H1 (cell line): Measurements from ENCODE around the gene STT3B. TPM values are rescaled to one million over a fixed set of nuclear protein-coding genes. Genes with fewer than 3 reads are reported as not detected.

Experiments used
- CTCF ChIA-PET: fragments of 300-600 bp; sonication (Branson Sonifier 250); formaldehyde crosslinking; loops from one replicate; lab custom pipeline; 2021; ENCODE audit not compliant: partially characterized antibody; lab: Charles Lee
- POLR2A ChIA-PET: fragments of 300-600 bp; sonication (Branson Sonifier 250); formaldehyde crosslinking; loops from one replicate; lab custom pipeline; 2021; ENCODE audit warnings: inconsistent platforms; ENCODE audit not compliant: partially characterized antibody; lab: Charles Lee
- DNase-seq, 2 experiments: peaks; one replicate each; pipeline versions ENCODE4 v3.0.0 to v3.0.0-alpha.2; 2010 to 2022; ENCODE audit warnings: low spot score in 2 of 2, low read depth in 1 of 2, mixed read lengths in 1 of 2
- FAIRE-seq: peaks from 2 replicates; lab custom pipeline; 2011; peaks lifted over from hg19 to GRCh38; lab: Jason Lieb, UNC
- H2AFZ ChIP-seq: 2 replicates; pipeline ENCODE4 v1.8.1; 2012; ENCODE audit warnings: low read length, inconsistent platforms
- H2AK5ac ChIP-seq: 2 replicates; pipeline ENCODE4 v1.6.1; 2013; ENCODE audit warnings: low read depth, low read length
- H2BK120ac ChIP-seq: replicated peaks from 2 replicates; pipeline ENCODE3; 2013; ENCODE audit warnings: low read depth, low read length, inconsistent platforms
- H2BK12ac ChIP-seq: 2 replicates; pipeline ENCODE4 v1.6.1; 2013; ENCODE audit warnings: low read depth, low read length
- H2BK15ac ChIP-seq: 2 replicates; pipeline ENCODE4 v1.6.1; 2013; ENCODE audit warnings: low read length
- H2BK20ac ChIP-seq: 2 replicates; pipeline ENCODE4 v1.6.1; 2013; ENCODE audit warnings: low read length
- H2BK5ac ChIP-seq: 2 replicates; pipeline ENCODE4 v1.6.1; 2013; ENCODE audit warnings: low read depth, low read length
- H3K14ac ChIP-seq: 2 replicates; pipeline ENCODE4 v1.6.1; 2013; ENCODE audit warnings: inconsistent platforms; ENCODE audit not compliant: insufficient read length
- H3K18ac ChIP-seq: 2 replicates; pipeline ENCODE4 v1.6.1; 2013; ENCODE audit warnings: low read length; ENCODE audit errors: extremely low read depth
- H3K23ac ChIP-seq: 2 replicates; pipeline ENCODE4 v1.6.1; 2013; ENCODE audit warnings: inconsistent platforms; ENCODE audit not compliant: insufficient read length
- H3K23me2 ChIP-seq: 2 replicates; pipeline ENCODE4 v1.6.1; 2013; ENCODE audit warnings: low read depth, low read length
- H3K27ac ChIP-seq: 2 replicates; pipeline ENCODE4 v1.6.1; 2011; ENCODE audit warnings: low read depth, low read length, inconsistent platforms
- H3K27me3 ChIP-seq, 4 experiments: replicated peaks in 1 of 4; 1 replicate in 1 of 4; 2 replicates in 3 of 4; pipeline versions ENCODE4 v1.6.1 to v1.8.1; 2011 to 2013; ENCODE audit warnings: low read length in 3 of 4, mild to moderate bottlenecking in 3 of 4, inconsistent platforms in 2 of 4, mixed read lengths in 2 of 4, moderate library complexity in 1 of 4; ENCODE audit not compliant: control insufficient read depth in 3 of 4, insufficient read depth in 3 of 4; ENCODE audit errors: extremely low read depth in 1 of 4
- H3K36me3 ChIP-seq, 4 experiments: 2 replicates each; pipeline versions ENCODE4 v1.6.1 to v1.8.1; 2011 to 2013; ENCODE audit warnings: mild to moderate bottlenecking in 4 of 4, low read length in 3 of 4, moderate library complexity in 2 of 4, control low read depth in 1 of 4, inconsistent platforms in 1 of 4; ENCODE audit not compliant: insufficient read depth in 4 of 4, control insufficient read depth in 2 of 4
- H3K4ac ChIP-seq: replicated peaks from 2 replicates; pipeline ENCODE3; 2013; ENCODE audit warnings: low read length, low read depth, mixed read lengths, inconsistent platforms; ENCODE audit not compliant: insufficient read length
- H3K4me1 ChIP-seq, 4 experiments: replicated peaks in 1 of 4; 1 replicate in 1 of 4; 2 replicates in 3 of 4; pipeline versions ENCODE4 v1.6.1 to v1.8.1; 2011 to 2013; ENCODE audit warnings: low read length in 3 of 4, inconsistent platforms in 2 of 4, mixed read lengths in 1 of 4; ENCODE audit not compliant: insufficient read depth in 4 of 4, control insufficient read depth in 3 of 4
- H3K4me2 ChIP-seq, 2 experiments: 2 replicates each; pipeline versions ENCODE4 v1.6.1 to v1.8.1; 2011 to 2013; ENCODE audit warnings: low read depth in 2 of 2, low read length in 2 of 2, control low read depth in 1 of 2, inconsistent platforms in 1 of 2, mild to moderate bottlenecking in 1 of 2; ENCODE audit not compliant: insufficient read depth in 1 of 2
- H3K4me3 ChIP-seq, 4 experiments: fragments of 200-600, 300-600 bp in 1 of 4; sonication (generic), shearing (Covaris generic), sonication (Bioruptor Twin) in 1 of 4; 2 replicates each; pipeline versions ENCODE4 v1.5.1 to v1.8.1; 2011 to 2016; ENCODE audit warnings: low read length in 4 of 4, low read depth in 3 of 4, control low read depth in 2 of 4, inconsistent platforms in 2 of 4, mild to moderate bottlenecking in 2 of 4, mixed read lengths in 1 of 4, moderate library complexity in 1 of 4; ENCODE audit not compliant: insufficient read depth in 2 of 4; ENCODE audit errors: extremely low read depth in 1 of 4
- H3K56ac ChIP-seq: replicated peaks from 2 replicates; pipeline ENCODE3; 2013; ENCODE audit warnings: low read depth, mild to moderate bottlenecking, mixed read lengths, low read length, inconsistent platforms; ENCODE audit not compliant: insufficient read length
- H3K79me1 ChIP-seq: 2 replicates; pipeline ENCODE4 v1.6.1; 2013; ENCODE audit warnings: low read depth, low read length, control low read depth
- H3K79me2 ChIP-seq, 2 experiments: 2 replicates each; pipeline versions ENCODE4 v1.6.1 to v1.8.1; 2012 to 2013; ENCODE audit warnings: low read length in 2 of 2, mild to moderate bottlenecking in 2 of 2, inconsistent platforms in 1 of 2; ENCODE audit not compliant: insufficient read depth in 2 of 2, control insufficient read depth in 1 of 2
- H3K9ac ChIP-seq, 4 experiments: replicated peaks in 1 of 4; 1 replicate in 1 of 4; 2 replicates in 3 of 4; pipeline versions ENCODE4 v1.6.1 to v1.8.1; 2011 to 2013; ENCODE audit warnings: low read depth in 3 of 4, low read length in 3 of 4, control low read depth in 2 of 4, mild to moderate bottlenecking in 2 of 4, moderate library complexity in 2 of 4, inconsistent platforms in 1 of 4; ENCODE audit errors: extremely low read depth in 1 of 4
- H3K9me3 ChIP-seq, 2 experiments: 2 replicates each; pipeline versions ENCODE4 v1.6.1 to v1.8.1; 2012 to 2013; ENCODE audit warnings: mild to moderate bottlenecking in 2 of 2, moderate library complexity in 2 of 2, control low read depth in 1 of 2, inconsistent platforms in 1 of 2, low read depth in 1 of 2, low read length in 1 of 2, mixed read lengths in 1 of 2; ENCODE audit not compliant: insufficient read depth in 2 of 2
- H4K20me1 ChIP-seq, 2 experiments: replicated peaks in 1 of 2; 2 replicates each; pipeline versions ENCODE3 to v1.8.1; 2011 to 2013; ENCODE audit warnings: inconsistent platforms in 2 of 2, low read length in 2 of 2, mild to moderate bottlenecking in 1 of 2; ENCODE audit not compliant: insufficient read depth in 2 of 2, control insufficient read depth in 1 of 2
- H4K5ac ChIP-seq: 2 replicates; pipeline ENCODE4 v1.6.1; 2013; ENCODE audit warnings: low read length, low read depth, mixed read lengths, inconsistent platforms; ENCODE audit not compliant: insufficient read length
- H4K8ac ChIP-seq: 2 replicates; pipeline ENCODE4 v1.8.0; 2013; ENCODE audit warnings: mild to moderate bottlenecking, moderate library complexity, low read length, inconsistent platforms; ENCODE audit not compliant: insufficient read depth; ENCODE audit errors: extremely low read depth
- H4K91ac ChIP-seq: replicated peaks from 2 replicates; pipeline ENCODE3; 2013; ENCODE audit warnings: low read length, mixed read lengths, inconsistent platforms; ENCODE audit not compliant: insufficient read length
- ASH2L ChIP-seq: fragments of 200-600, 300-600 bp; sonication (generic); IDR thresholded peaks from one replicate; pipeline ENCODE4 v1.7.1; 2017; ENCODE audit warnings: low read length
- BACH1 ChIP-seq: IDR thresholded peaks from 2 replicates; pipeline ENCODE4 v1.6.1; 2012; ENCODE audit warnings: low read length, improper control_type of control experiment
- CBX8 ChIP-seq: fragments of 300-800, 300-1000 bp; sonication (generic); IDR thresholded peaks from 2 replicates; pipeline ENCODE4 v1.7.1; 2016; ENCODE audit warnings: low read depth, low read length, borderline replicate concordance
- CREB1 ChIP-seq: IDR thresholded peaks from 2 replicates; pipeline ENCODE4 v1.6.1; 2012; ENCODE audit warnings: inconsistent platforms
- EP300 ChIP-seq, 2 experiments: IDR thresholded peaks; 1 replicate in 1 of 2; 2 replicates in 1 of 2; pipeline ENCODE4 v1.6.1; 2011 to 2012; ENCODE audit warnings: low read depth in 2 of 2, low read length in 2 of 2, mild to moderate bottlenecking in 2 of 2, borderline replicate concordance in 1 of 2, inconsistent platforms in 1 of 2, moderate library complexity in 1 of 2
- FOSL1 ChIP-seq: IDR thresholded peaks from 2 replicates; pipeline ENCODE4 v1.6.1; 2011; ENCODE audit warnings: mild to moderate bottlenecking, low read depth, low read length, moderate library complexity; ENCODE audit not compliant: insufficient read depth
- HDAC6 ChIP-seq: IDR thresholded peaks from one replicate; pipeline ENCODE4 v1.7.1; 2012; ENCODE audit warnings: low read depth, mild to moderate bottlenecking, inconsistent platforms, low read length, moderate library complexity
- NRF1 ChIP-seq: IDR thresholded peaks from 2 replicates; pipeline ENCODE4 v1.6.1; 2011; ENCODE audit warnings: mild to moderate bottlenecking, low read depth, low read length, improper control_type of control experiment
- SP2 ChIP-seq: IDR thresholded peaks from 2 replicates; pipeline ENCODE4 v1.6.1; 2012; ENCODE audit warnings: mild to moderate bottlenecking, low read length, inconsistent platforms
- SUZ12 ChIP-seq: fragments of 200-600 bp; sonication (generic); IDR thresholded peaks from 2 replicates; pipeline ENCODE4 v1.6.1; 2012; ENCODE audit warnings: mild to moderate bottlenecking, inconsistent platforms, low read length, moderate library complexity, mixed read lengths
- TCF12 ChIP-seq: IDR thresholded peaks from 2 replicates; pipeline ENCODE4 v1.6.1; 2011; ENCODE audit warnings: low read depth, mild to moderate bottlenecking, low read length
- WGBS, 2 experiments: shearing (Covaris generic) in 1 of 2; methylation state at CpG; one replicate each; pipeline versions ENCODE4 v1.1.6 to v1.1.7; 2013 to 2015; ENCODE audit warnings: low lambda C conversion rate in 2 of 2, mixed read lengths in 2 of 2, inconsistent platforms in 1 of 2, low coverage in 1 of 2, missing lambda C conversion rate in 1 of 2; ENCODE audit not compliant: insufficient replicate concordance in 2 of 2, insufficient coverage in 1 of 2, insufficient read length in 1 of 2; ENCODE audit errors: extremely low coverage in 1 of 2, missing lambda C conversion rate in 1 of 2; 5-methylcytosine and 5-hydroxymethylcytosine counted together
- polyA plus RNA-seq, 7 experiments: library from polyadenylated mRNA; depleted of rRNA in 3 of 7; stranded (reverse) in 5 of 7; unstranded in 2 of 7; fragments of >200 nt in 5 of 7; fragments of 200-250 nt in 2 of 7; gene quantifications; 1 replicate in 5 of 7; 2 replicates in 1 of 7; 4 replicates in 1 of 7; pipeline versions ENCODE4 v1.2.1 to v1.2.3, GENCODE V29; 2011 to 2013; ENCODE audit warnings: missing spikeins in 2 of 7, mixed read lengths in 2 of 7
- total RNA-seq: library from RNA; stranded (reverse); fragmentation: NEBNext Ultra II Directional; extraction: Animal tissue kit (Norgen Biotek cat#: 25700); gene quantifications from 2 replicates; pipeline ENCODE4 v1.2.1, GENCODE V29; 2021
- TF ChIP-seq, protein P1 (sequence below): IDR thresholded peaks from 2 replicates; pipeline ENCODE4 v1.6.1; 2012; ENCODE audit warnings: inconsistent platforms
- TF ChIP-seq, protein P2 (sequence below): IDR thresholded peaks from 2 replicates; pipeline ENCODE4 v1.6.1; 2012; ENCODE audit warnings: low read length, inconsistent platforms

STT3B gene
- total and polyA plus RNA-seq, 2 of the 8 experiments (the other 6 are each of a cell fraction or from before 2014, with no cell fraction given) = 43.5 to 134 TPM

DNA sequence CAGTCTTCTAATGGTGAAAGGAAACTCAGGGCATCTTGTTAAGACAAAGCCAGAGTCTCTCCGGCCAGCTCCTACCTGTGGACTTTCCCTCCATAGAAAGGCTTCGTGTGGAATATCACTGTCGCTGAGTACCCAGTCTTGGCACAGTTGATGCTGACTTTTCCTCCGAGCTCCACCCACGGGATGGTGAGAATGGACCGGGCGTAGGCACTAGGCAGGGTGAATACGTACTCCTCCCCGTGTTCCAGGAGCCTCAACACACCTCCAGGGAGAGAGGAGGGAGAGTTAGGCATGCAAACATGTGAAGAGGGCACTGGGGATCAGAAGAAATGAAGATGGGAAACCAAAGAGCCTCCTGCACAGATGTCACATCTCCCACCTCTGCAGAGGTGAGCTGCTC lies 138.0 kb downstream of the STT3B start:
- POLR2A ChIA-PET = interaction anchor here (0.9 kb wide), 1 partner anchor 9 kb away, joined by 3 read pairs; no protein-coding TSS in a partner anchor
- Histone ChIP-seq H2BK20ac (no peak overlapping the region), H3K18ac (no peak overlapping the region), H3K23me2 (no peaks in the 10 kb centered on the region), H3K9me3 (no peaks in the 10 kb centered on the region), H3K4me3 (no peak overlapping the region), H4K8ac (no peak overlapping the region), H3K9ac (no peak overlapping the region), H3K36me3 (peaks cover 0 to 13% (median 6%) of the 10 kb centered on the region in 4 experiments; a peak in 5 of 8 replicates), H3K27me3 (no peaks in the 10 kb centered on the region), H2BK12ac (no peak overlapping the region), H2BK120ac (no peak overlapping the region), H3K4me1 (no peaks in the 10 kb centered on the region), H2AK5ac (no peak overlapping the region), H2BK15ac (no peak overlapping the region), H2BK5ac (no peak overlapping the region), H3K14ac (no peak overlapping the region), H3K4ac (no peak overlapping the region), H3K56ac (no peak overlapping the region), H2AFZ (no peak overlapping the region), H3K79me2 (no peaks in the 10 kb centered on the region), H3K79me1 (no peaks in the 10 kb centered on the region; the same call in 1 of the 2 replicates), H4K91ac (no peak overlapping the region), H4K20me1 (peaks cover 0 to 2% of the 10 kb centered on the region in 2 experiments), H3K27ac (no peak overlapping the region), H3K23ac (no peak overlapping the region), H4K5ac (no peak overlapping the region), H3K4me2 (no peak overlapping the region)
- CTCF ChIA-PET = interaction anchor here (1.1 kb wide), 1 partner anchor 98 kb away, joined by 3 read pairs; no protein-coding TSS in a partner anchor
- WGBS, 2 experiments = 90% methylated on average over 9 of the region's 9 CpGs; no CpG with 5 or more reads in 1 of the 2 experiments
- DNase-seq (no peak), FAIRE-seq (no peak)
- TF ChIP-seq NRF1 (no peak), SUZ12 (no peak), TCF12 (no peak), CBX8 (no peak), EP300 (IDR thresholded peaks at IDR 0.05; ENCODE audit: borderline replicate concordance in 1 of 2, low read depth in 2 of 2, low read length in 2 of 2) (no peak), FOSL1 (no peak), SP2 (no peak), CREB1 (no peak), BACH1 (no peak), ASH2L (no peak), HDAC6 (no peak)
- TF ChIP-seq, protein P1, sequence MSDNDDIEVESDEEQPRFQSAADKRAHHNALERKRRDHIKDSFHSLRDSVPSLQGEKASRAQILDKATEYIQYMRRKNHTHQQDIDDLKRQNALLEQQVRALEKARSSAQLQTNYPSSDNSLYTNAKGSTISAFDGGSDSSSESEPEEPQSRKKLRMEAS = no peak
- TF ChIP-seq, protein P2, sequence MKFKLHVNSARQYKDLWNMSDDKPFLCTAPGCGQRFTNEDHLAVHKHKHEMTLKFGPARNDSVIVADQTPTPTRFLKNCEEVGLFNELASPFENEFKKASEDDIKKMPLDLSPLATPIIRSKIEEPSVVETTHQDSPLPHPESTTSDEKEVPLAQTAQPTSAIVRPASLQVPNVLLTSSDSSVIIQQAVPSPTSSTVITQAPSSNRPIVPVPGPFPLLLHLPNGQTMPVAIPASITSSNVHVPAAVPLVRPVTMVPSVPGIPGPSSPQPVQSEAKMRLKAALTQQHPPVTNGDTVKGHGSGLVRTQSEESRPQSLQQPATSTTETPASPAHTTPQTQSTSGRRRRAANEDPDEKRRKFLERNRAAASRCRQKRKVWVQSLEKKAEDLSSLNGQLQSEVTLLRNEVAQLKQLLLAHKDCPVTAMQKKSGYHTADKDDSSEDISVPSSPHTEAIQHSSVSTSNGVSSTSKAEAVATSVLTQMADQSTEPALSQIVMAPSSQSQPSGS = no peak
